MM.1S (cell line): ENCODE data around the gene B9D2.
"Not testable (repeated sequence)": the region's sequence is repeated elsewhere in the genome, so short reads cannot be mapped to it uniquely, and the experiment has no call there.

Experiments used
- CTCF ChIP-seq: fragments of 300-600 bp; sonication (generic); IDR thresholded peaks from 2 replicates; pipeline ENCODE4 v1.5.1; 2016; ENCODE audit warnings: antibody characterized with exemption, low read length, mixed read lengths
- EZH2 ChIP-seq: fragments of 300-600 bp; sonication (generic); optimal IDR thresholded peaks from 2 replicates; pipeline ENCODE3; 2017; ENCODE audit warnings: low read depth, mild to moderate bottlenecking, antibody characterized with exemption, low read length, mixed read lengths
- EZH2phosphoT487 ChIP-seq: fragments of 300-600 bp; sonication (generic); IDR thresholded peaks from 2 replicates; pipeline ENCODE4 v1.6.1; 2018; ENCODE audit warnings: antibody characterized with exemption, low read length

GRCh38 chr19:41346916-41347315, 17.0 kb downstream of the B9D2 start:
- TF ChIP-seq CTCF, EZH2, EZH2phosphoT487: not testable (repeated sequence)
